Activated CD4-positive, alpha-beta T cell treated with anti-CD3 and anti-CD28 coated beads, Interleukin-2, amount 50 U/mL, for 48 hours (primary cell): ENCODE data around the gene CD300H.
"Not testable (repeated sequence)": the region's sequence is repeated elsewhere in the genome, so short reads cannot be mapped to it uniquely, and the experiment has no call there.

Source experiments
- DNase-seq, 2 experiments: peaks; one replicate each; pipeline ENCODE4 v3.0.0-alpha.2; 2020

Gene CD300H

GRCh38 chr17:74525465-74525725, 41.9 kb downstream of the CD300H start:
- DNase-seq, result no peak

DNA sequence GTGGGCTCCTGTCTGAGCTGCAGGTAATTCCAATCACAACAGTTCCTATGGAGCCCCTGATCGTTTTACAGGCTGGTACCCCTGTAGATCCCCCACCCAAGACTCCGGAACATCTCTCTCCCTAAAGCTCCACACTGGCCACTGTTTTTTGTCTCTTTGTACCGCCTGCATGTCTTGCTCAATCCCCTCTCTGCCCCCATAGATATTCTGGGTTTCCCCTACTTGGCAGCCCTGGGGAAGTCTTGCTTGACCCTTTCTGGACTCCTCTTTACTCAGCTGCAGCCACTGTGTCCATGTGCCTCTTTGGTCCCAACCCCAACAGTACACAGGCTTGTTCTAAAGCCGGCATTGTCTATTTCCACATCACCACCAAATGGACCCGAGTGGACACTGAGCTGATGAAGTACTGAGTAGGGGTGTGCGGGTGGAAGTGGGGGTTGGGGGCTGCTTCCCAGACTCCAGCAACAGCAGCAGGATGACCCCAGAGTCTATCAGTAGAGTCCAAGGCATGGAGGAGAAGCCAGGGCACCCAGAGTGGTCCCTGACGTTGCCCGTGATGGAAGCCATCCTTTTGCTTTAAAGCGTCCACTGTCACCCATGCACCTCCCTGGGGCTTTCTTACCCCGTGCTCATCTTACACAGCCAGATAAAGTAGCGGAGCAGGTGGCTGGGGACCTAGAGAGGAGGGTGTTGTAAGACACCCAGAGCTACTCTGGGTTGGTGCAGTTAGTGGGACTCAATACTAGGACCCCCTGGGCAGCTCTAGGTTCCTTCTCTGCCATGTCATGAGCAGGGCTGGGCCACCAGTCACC, 42.5 kb downstream of the CD300H start:
- no peak for DNase-seq

DNA sequence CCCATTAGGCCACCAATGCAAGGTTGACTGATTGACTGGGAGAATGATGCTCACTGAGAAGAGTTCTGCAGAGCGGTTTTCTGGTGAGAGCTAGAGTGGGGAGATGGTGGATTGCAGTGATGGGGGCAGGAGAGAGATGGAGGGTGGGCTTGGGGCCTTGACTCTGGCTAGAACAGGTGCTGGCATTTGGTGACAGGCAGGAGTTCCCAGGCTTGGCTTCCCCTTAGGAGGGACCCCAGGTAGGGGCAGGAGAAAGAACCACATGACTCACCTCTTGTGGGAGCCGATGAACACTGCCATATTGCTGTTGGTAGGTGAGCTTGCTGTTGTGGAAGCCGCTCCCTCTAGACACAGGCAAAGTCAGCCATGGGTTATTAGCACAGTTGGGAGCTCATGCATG, 44.0 kb downstream of the CD300H start:
- DNase-seq, result no peak

- no peak for DNase-seq
Observed at GRCh38 chr17:74522381-74523105, 44.8 kb downstream of the CD300H start.

DNA sequence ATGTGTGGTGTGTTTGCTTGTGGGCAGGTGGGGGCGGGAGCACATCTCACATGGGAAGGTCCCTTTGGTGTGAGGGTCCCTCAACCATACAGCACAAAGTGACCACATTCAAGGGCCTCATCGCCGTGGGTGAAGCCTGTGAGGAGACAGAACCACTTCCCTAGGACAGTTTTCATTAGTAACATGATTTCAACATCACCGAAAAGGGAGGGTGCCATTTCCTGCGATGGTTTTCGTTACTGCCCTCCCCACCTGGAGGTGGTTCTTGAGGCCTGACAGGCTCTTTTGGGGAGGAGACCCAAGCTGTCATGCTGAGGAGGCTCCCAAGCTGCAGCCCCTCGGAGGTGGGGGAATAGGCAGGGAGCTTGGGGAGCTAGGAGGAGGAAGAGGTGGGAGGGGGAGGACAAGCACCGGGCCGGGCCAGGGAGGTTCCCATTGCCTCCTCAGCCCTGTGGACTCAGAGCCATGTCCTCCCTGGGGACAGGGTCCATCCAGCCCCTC, 45.6 kb downstream of the CD300H start:
- no peak for DNase-seq

DNA sequence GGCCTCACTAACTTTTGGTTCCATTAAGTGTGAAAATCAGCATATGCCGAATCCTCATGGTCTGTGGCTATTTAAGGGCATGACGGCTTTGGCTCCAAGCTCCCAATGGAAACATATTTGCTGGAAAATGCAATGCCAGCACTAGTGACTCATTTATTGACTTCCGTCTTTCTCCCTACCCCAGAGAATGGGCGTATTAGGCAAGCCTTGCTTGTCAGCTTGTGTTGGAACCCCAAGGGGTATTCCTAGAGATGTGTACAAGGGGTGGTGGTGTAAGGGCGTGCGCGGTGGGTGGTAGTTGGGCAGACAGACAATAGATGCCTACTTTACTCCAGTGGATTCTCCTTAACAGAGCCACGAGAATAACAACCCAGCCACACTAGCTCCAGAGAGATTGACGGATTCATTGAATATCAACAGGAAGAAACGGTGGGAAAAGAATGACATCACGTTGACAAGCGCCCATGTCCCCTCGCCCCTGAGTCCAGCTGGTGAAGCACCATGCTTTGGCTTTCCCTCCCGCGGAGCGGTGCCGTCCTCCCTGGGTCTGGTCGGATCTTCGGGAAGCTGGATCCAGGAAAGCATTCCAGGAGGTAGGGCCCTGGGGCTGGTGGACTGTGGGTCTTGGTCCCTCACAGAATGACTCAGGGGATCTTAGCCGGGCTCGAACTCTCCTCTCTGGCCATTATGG, 46.4 kb downstream of the CD300H start:
- DNase-seq, result no peak

DNA sequence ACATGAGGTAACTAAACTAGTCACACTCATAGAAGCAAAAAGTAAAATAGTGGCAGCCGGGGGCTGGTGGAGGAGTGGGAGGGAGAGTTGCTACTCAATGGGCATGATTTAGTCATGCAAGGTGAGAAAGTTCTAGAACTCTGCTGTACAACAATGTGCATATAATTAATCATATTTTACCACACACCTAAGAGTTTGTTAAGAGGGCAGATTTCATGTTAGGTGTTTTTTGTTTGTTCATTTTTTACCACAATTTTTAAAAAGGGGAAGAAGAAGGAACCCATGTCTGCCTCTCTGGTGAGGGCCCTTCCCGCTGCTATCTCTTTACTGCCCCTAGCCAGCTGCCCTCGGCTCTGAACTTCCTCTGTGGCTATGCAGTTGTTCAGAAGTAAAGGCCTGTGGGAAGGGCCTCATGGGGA, 47.3 kb downstream of the CD300H start:
- DNase-seq, result peak in 1 of 2 experiments; percentile 18

DNA sequence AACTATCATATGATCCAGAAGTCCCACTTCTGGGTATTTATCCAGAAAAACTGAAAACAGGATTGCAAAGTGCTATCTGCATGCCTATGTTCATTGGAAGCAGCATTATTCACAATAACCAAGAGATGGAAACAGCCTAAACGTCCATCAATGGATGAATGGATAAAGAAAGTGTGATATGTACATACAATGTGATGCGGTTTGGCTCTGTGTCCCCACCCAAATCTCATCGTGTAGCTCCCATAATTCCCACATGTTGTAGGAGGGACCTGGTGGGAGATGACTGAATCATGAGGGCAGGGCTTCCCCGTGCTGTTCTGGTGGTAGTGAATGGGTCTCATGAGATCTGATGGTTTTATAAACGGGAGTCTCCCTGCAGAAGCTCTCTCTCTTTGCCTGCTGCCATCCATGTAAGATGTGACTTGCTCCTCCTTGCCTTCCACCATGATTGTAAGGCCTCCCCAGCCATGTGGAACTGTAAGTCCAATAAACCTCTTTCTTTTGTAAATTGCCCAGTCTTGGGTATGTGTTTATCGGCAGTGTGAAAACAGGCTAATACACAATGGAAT, 48.8 kb downstream of the CD300H start:
- not testable (repeated sequence) for DNase-seq

DNA sequence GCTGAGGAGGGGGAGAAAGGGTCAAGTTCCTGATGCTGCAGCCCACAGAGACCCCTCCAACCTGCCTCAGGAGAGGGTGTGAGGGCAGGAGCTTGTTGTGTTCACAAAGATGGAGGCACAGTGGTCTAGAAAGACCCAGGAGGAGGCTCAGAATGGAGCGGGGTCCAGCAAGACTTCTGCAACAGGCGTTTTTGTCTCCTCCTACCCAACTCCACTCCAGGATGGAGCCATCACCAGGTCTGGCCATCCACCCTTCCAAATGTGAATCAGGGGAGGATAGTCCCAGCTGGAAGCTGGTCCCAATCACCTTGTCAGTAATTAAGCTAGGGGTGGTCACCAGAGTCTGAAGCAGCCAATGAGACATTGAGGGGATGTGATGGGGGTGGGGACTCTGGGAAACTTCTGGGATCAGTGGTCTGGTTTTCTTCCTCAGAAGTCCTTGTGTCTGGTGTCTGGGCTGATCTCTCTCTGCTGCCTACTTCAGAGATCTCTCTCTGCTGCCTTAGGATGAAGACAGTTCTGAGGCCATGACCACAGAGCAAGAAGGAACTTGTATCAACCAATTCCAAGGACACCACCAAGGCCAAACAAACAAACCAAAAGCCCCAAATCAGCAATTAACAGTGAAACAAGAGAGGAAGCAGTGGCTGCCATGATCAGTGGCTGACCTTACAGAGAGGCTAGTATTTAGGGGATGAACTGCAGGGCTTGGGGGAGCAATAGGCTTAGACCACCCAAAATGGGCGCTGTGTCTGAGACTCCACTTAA, 50.6 kb downstream of the CD300H start:
- DNase-seq, result no peak

DNA sequence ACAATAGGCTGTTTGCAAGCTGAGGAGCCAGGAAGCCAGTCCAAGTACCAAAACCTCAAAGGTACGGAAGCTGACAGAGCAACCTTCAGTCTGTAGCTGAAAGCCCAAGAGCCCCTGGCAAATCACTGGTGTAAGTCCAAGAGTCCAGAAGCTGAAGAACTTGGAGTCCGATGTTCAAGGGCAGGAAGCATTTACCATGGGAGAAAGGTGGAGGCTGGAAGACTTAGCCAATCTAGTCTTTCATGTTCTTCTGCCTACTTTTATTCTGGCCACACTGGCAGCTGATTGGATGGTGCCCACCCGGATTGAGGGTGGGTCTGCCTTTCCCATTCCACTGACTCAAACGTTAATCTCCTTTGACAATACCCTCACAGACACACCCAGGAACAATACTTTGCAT, 51.4 kb downstream of the CD300H start:
- no peak for DNase-seq

DNA sequence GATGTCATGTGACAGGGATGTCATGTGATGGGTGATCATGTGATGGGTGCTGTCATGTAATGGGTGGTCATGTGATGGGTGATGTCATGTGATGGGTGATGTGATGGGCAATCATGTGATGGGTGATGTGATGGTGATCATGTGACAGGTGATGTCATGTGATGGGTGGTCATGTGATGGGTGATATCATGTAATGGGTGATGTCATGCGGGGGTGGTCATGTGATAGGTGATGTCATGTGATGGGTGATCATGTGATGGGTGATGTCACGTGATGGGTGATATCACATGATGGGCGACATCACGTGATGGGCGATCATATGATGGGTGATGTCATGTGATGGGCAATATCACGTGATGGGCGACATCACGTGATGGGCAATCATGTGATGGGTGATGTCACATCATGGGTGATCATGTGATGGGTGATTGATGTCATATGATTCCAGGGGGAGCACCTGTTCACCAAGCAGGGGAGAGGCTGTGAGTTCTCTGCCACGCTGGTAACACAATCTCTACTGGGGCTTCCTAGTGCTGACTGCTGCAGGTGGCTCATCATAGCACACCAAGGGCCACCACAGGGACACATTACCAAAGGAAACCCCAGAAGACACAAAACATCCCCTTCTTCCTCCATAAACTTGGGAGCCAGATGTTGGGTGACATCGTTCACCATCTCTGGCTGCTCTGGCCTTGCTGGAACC, 52.5 kb downstream of the CD300H start:
- no peak for DNase-seq

DNA sequence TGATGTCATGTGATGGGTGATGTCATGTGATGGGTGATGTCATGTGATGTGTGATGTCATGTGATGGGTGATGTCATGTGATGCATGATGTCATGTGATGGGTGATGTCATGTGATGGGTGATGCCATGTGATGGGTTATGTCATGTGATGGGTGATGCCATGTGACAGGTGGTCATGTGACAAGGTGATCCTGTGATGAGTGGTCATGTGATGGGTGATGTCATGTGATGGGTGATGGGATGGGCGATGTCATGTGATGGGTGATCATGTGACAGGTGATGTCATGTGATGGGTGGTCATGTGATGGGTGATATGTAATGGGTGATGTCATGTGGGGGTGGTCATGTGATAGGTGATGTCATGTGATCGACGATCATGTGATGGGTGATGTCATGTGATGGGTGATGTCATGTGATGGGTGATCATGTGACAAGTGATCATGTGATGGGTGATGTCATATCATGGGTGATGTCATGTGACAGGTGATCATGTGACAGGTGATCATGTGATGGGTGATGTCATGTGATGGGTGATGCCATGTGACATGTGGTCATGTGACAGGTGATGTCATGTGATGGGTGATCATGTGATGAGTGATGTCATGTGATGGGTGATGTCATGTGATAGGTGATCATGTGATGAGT, 53.2 kb downstream of the CD300H start:
- peak; percentile 32 to 46 for DNase-seq

DNA sequence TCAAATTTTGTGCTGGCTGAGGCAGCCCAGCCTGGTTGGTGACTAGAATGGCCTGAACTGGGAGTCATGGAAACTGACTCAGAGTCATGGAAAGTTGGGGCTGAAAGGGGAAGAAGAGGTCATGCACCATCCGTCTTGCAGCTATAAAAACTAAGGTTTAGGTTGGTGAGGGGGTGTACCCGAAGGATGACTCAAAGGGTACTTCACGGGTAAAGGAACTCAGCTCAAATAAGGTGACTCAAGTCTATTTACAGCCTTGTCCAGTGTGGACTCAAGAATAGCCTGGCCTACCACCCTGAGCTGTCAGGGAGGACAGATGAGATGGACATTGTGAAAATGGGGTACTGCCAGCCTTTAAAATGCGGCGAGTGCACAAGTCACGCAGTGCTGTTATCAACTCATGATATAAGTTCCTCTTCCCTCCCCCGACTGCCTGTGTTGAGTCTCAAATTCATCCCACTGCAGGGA, 54.7 kb downstream of the CD300H start:
- DNase-seq, result peak; percentile 52 to 66

- no peak for DNase-seq
Observed at GRCh38 chr17:74512036-74512435, 55.3 kb downstream of the CD300H start.
